Activated naive CD8-positive, alpha-beta T cell treated with anti-CD3 and anti-CD28 coated beads, Interleukin-2, amount 50 U/mL, for 24 hours (primary cell): ENCODE data around the gene KCNA10.

ENCODE experiments used
- ATAC-seq: fragments of 150-1000 bp; cut with Tn5 transposase; one replicate; pipeline ENCODE4 v1.10.0; 2021
- DNase-seq: peaks from one replicate; pipeline ENCODE4 v3.0.0; 2021
- H3K27ac Mint-ChIP-seq: one replicate; pipeline ENCODE4 v1.8.0; 2021; ENCODE audit warnings: mild to moderate bottlenecking, mixed read lengths
- H3K27me3 Mint-ChIP-seq: one replicate; pipeline ENCODE4 v1.8.0; 2021; ENCODE audit warnings: mixed read lengths
- H3K36me3 Mint-ChIP-seq: one replicate; pipeline ENCODE4 v1.8.0; 2021; ENCODE audit warnings: low read depth, mixed read lengths
- H3K4me1 Mint-ChIP-seq: one replicate; pipeline ENCODE4 v1.8.0; 2021; ENCODE audit warnings: mixed read lengths
- H3K4me3 Mint-ChIP-seq: one replicate; pipeline ENCODE4 v1.8.0; 2021; ENCODE audit warnings: mild to moderate bottlenecking, moderate library complexity, mixed read lengths
- H3K9me3 Mint-ChIP-seq: one replicate; pipeline ENCODE4 v1.8.0; 2021; ENCODE audit warnings: mixed read lengths

Gene KCNA10

GRCh38 chr1:110545492-110545891 is 26.5 kb upstream of the KCNA10 start:
- no peaks in the 10 kb centered on the region for H3K36me3 Mint-ChIP-seq
- no peaks in the 10 kb centered on the region for H3K9me3 Mint-ChIP-seq
- peaks cover 2% of the 10 kb centered on the region for H3K27me3 Mint-ChIP-seq
- H3K4me3 Mint-ChIP-seq = no peak overlapping the region
- H3K27ac Mint-ChIP-seq = no peak overlapping the region
- DNase-seq (no peak), ATAC-seq (no peak)
- H3K4me1 Mint-ChIP-seq = no peaks in the 10 kb centered on the region

GRCh38 chr1:110544753-110545152 is 25.8 kb upstream of the KCNA10 start:
- Mint-ChIP-seq H3K4me1 (no peaks in the 10 kb centered on the region), H3K27me3 (peaks cover 2% of the 10 kb centered on the region), H3K36me3 (no peaks in the 10 kb centered on the region), H3K4me3 (no peak overlapping the region), H3K27ac (no peak overlapping the region), H3K9me3 (no peaks in the 10 kb centered on the region)
- ATAC-seq = no peak
- no peak for DNase-seq

GRCh38 chr1:110542725-110543124 is 23.8 kb upstream of the KCNA10 start:
- no peaks in the 10 kb centered on the region for H3K9me3 Mint-ChIP-seq
- H3K27ac Mint-ChIP-seq = no peak overlapping the region
- DNase-seq = no peak
- H3K4me1 Mint-ChIP-seq = no peaks in the 10 kb centered on the region
- H3K4me3 Mint-ChIP-seq = no peak overlapping the region
- no peak for ATAC-seq
- H3K27me3 Mint-ChIP-seq = peaks cover 2% of the 10 kb centered on the region
- no peaks in the 10 kb centered on the region for H3K36me3 Mint-ChIP-seq

DNA sequence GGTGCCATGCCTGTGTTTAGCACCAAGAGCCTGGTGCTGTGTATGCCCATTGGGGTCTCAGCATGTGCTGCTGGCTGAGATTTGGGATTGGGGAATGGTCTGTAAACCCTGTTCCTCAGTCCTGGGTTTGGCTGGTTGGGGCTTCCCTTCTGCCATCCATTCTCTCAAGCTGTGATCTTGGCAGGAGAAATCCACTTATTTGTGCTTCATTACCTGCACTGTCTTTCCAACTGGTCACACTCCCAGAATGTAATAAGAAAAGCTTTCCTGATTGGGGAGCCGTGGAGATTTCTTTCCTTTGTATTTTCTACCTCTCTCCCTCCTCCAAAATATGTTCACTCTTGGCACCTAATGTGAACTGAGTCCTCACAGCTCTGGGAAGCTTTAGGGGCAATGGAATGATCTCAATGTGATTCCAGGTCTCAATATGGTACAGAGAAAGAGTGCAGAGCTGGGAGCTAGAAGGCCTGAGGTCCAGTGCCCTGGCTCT is 23.0 kb upstream of the KCNA10 start:
- Mint-ChIP-seq H3K4me3 (no peak overlapping the region), H3K9me3 (no peaks in the 10 kb centered on the region)
- ATAC-seq = no peak

DNA sequence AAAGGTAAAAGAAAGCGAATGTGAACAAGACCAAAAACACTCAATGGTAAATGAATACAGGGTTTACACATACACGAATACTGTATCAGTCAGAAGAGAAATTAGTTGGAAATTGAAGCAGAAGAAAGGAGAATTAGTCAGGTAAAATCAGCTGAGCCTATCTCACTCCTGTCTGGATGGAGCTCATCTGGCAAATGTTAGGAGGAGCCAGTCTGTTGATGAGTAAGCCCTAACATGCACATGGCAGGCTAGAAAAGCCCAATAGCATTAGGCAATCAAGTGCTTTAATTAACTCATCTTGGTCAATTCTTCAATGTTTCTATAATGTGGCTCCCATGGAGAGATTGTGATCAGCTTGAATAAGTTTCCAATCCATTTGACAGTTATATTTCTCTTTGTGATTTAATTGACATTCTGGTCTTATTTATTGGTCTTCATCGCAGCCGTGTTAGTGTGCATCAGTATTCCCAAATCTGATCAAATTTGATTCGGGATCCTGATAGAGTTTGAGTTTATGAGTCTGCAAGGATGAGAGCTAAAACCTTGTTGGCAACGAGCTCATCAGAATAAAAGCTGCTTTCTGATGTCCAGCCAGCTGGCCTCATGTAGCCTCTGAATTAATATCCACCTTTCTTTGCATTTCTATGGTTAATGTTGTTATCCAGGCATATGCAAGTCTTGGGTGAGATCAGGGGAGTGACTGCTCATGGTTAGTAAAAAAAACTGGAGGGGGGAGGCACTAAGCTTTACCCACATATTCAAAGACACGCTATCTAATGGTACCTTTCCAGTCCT is 22.1 kb upstream of the KCNA10 start:
- no peak for ATAC-seq
- Mint-ChIP-seq H3K4me3 (no peak overlapping the region), H3K27ac (no peak overlapping the region), H3K27me3 (peaks cover 2% of the 10 kb centered on the region), H3K9me3 (no peaks in the 10 kb centered on the region), H3K36me3 (no peaks in the 10 kb centered on the region), H3K4me1 (no peaks in the 10 kb centered on the region)
- no peak for DNase-seq

More for the DNA sequence above, 23.0 kb upstream of the KCNA10 start:
- DNase-seq = no peak
- Mint-ChIP-seq H3K27me3 (peaks cover 2% of the 10 kb centered on the region), H3K4me1 (no peaks in the 10 kb centered on the region), H3K36me3 (no peaks in the 10 kb centered on the region), H3K27ac (no peak overlapping the region)

- Mint-ChIP-seq H3K27ac (no peak overlapping the region), H3K4me3 (no peak overlapping the region), H3K9me3 (no peaks in the 10 kb centered on the region), H3K4me1 (no peaks in the 10 kb centered on the region), H3K27me3 (no peaks in the 10 kb centered on the region), H3K36me3 (no peaks in the 10 kb centered on the region)
- DNase-seq (no peak), ATAC-seq (no peak)
Measured at GRCh38 chr1:110538921-110539320, 19.9 kb upstream of the KCNA10 start.

- Mint-ChIP-seq H3K27ac (no peak overlapping the region), H3K9me3 (no peaks in the 10 kb centered on the region), H3K27me3 (no peaks in the 10 kb centered on the region), H3K36me3 (no peaks in the 10 kb centered on the region), H3K4me1 (no peaks in the 10 kb centered on the region), H3K4me3 (no peak overlapping the region)
- no peak for ATAC-seq
- no peak for DNase-seq
Measured at GRCh38 chr1:110538075-110538474, 19.1 kb upstream of the KCNA10 start.

DNA sequence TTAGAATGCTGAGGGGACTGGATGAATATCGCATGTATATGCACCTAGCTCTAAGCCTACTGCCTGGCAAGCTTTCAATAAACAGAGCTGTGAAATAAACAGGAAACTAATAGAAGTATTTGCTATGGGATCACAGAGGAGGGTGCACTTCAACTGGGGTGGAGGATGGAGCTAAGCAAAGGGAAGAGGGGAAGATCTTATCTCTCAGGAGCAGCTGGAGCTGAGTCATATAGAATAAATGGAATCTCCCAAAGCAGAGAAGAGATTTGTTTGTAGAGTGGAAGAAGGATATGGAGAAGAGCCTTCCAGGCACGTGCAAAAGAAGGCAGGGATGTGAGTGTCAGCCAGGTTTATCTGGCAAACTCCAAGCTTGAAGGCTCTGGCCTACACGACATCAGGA is 17.0 kb upstream of the KCNA10 start:
- Mint-ChIP-seq H3K4me1 (no peaks in the 10 kb centered on the region), H3K9me3 (no peaks in the 10 kb centered on the region), H3K36me3 (no peaks in the 10 kb centered on the region), H3K27me3 (peaks cover 4% of the 10 kb centered on the region), H3K27ac (no peak overlapping the region), H3K4me3 (no peak overlapping the region)
- ATAC-seq (no peak), DNase-seq (no peak)

- Mint-ChIP-seq H3K27ac (no peak overlapping the region), H3K27me3 (peaks cover 9% of the 10 kb centered on the region), H3K4me3 (no peak overlapping the region), H3K36me3 (no peaks in the 10 kb centered on the region), H3K9me3 (no peaks in the 10 kb centered on the region), H3K4me1 (no peaks in the 10 kb centered on the region)
- ATAC-seq = no peak
- no peak for DNase-seq
Measured at GRCh38 chr1:110533230-110533629, 14.3 kb upstream of the KCNA10 start.

- no peak for DNase-seq
- Mint-ChIP-seq H3K27me3 (peaks cover 17% of the 10 kb centered on the region), H3K9me3 (no peaks in the 10 kb centered on the region), H3K27ac (no peak overlapping the region), H3K4me3 (no peak overlapping the region), H3K4me1 (no peaks in the 10 kb centered on the region), H3K36me3 (no peaks in the 10 kb centered on the region)
- no peak for ATAC-seq
Measured at GRCh38 chr1:110529011-110529410, 10.0 kb upstream of the KCNA10 start.

- no peak for ATAC-seq
- Mint-ChIP-seq H3K9me3 (no peaks in the 10 kb centered on the region), H3K27ac (no peak overlapping the region), H3K4me1 (no peaks in the 10 kb centered on the region), H3K27me3 (peaks cover 25% of the 10 kb centered on the region), H3K36me3 (no peaks in the 10 kb centered on the region), H3K4me3 (no peak overlapping the region)
- DNase-seq = no peak
Measured at GRCh38 chr1:110526201-110526780, 7.3 kb upstream of the KCNA10 start.

DNA sequence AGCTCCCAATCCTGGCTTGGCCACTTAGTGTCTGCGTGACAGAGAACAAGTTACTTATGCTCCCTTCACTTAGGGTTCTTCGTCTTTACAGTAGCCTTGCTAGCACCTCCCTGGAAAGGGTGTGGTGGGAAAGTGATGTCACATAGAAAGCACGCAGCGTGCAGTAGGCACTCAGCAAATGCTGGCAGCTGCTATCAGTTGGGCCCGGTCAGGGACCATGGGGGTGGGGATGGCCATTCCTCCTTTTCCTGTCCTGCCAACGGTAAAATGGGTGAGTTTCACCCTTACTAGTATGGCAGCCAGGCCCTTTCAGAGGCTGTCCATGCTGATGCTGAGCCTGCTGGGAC is 6.2 kb upstream of the KCNA10 start:
- H3K27ac Mint-ChIP-seq = no peak overlapping the region
- ATAC-seq = no peak
- DNase-seq = no peak
- H3K4me1 Mint-ChIP-seq = no peaks in the 10 kb centered on the region
- H3K27me3 Mint-ChIP-seq = peaks cover 26% of the 10 kb centered on the region
- H3K4me3 Mint-ChIP-seq = no peak overlapping the region
- no peaks in the 10 kb centered on the region for H3K36me3 Mint-ChIP-seq
- no peaks in the 10 kb centered on the region for H3K9me3 Mint-ChIP-seq

DNA sequence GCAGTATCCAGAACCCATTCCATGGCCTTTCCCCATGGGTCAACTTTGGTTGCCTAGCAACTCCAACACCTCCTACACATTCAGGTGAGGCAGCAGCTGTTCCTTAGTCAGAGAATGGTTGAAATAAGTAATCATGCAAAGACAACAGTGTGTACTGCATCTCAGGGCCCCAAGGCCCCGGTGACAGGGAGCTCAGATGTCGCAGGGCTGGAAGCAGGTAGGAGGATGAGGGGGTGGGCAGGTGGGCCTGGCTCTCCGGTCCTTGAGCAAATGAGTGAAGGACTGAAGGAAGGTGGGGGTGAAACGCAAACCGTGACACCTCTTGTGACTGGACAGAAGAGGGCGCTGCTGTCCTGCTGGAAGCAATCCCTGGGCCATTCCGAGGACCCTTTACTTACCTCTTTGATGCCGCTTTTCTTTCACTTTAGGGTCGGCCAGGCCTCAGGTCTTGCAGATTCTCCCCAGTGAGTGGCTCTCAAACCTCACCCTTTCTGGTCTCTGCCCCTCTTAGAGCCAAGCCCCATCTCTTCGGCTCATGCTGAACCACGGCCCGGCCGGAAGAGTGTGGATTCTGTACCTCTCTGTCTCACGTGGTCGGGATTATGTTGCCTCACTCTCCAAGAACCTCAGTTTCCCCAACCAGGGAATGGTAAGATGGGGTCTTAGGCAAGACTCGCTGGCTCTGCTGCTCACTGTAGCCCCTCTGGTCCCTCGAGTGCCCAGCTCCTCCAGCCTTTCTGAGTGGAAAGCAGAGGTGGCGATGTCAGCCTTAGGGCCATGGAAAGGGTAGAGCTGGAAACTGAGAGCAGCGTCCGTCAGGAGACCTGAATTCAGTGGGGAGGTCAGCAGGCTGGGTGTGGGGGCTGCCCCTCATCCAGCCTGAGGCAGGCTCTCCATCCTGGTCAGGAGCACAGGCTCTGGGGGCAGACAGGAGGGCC is 5.6 kb upstream of the KCNA10 start:
- Mint-ChIP-seq H3K27ac (no peak overlapping the region), H3K4me3 (no peak overlapping the region), H3K36me3 (no peaks in the 10 kb centered on the region), H3K9me3 (no peaks in the 10 kb centered on the region), H3K4me1 (no peaks in the 10 kb centered on the region), H3K27me3 (peaks cover 27% of the 10 kb centered on the region)
- peak; percentile 60 for ATAC-seq
- peak; percentile 59 for DNase-seq

GRCh38 chr1:110523011-110523410 is 4.0 kb upstream of the KCNA10 start:
- ATAC-seq = no peak
- no peak for DNase-seq
- Mint-ChIP-seq H3K4me3 (no peak overlapping the region), H3K27me3 (peaks cover 22% of the 10 kb centered on the region), H3K4me1 (no peaks in the 10 kb centered on the region), H3K9me3 (no peaks in the 10 kb centered on the region), H3K27ac (no peak overlapping the region), H3K36me3 (no peaks in the 10 kb centered on the region)

GRCh38 chr1:110522560-110522959 is 3.6 kb upstream of the KCNA10 start:
- DNase-seq (no peak), ATAC-seq (no peak)
- H3K27ac Mint-ChIP-seq = no peak overlapping the region
- H3K27me3 Mint-ChIP-seq = peaks cover 25% of the 10 kb centered on the region
- H3K9me3 Mint-ChIP-seq = no peaks in the 10 kb centered on the region
- no peaks in the 10 kb centered on the region for H3K36me3 Mint-ChIP-seq
- H3K4me3 Mint-ChIP-seq = no peak overlapping the region
- no peaks in the 10 kb centered on the region for H3K4me1 Mint-ChIP-seq
